Esophagus squamous epithelium (tissue), 4 donors: ENCODE results near the gene SETBP1.

ENCODE experiments used
- POLR2A ChIP-seq, 4 donors: fragments of 450-650 bp; IDR thresholded peaks; one replicate each; pipeline ENCODE4 v1.6.1; 2017; ENCODE audit warnings: antibody characterized with exemption in 4 of 4, mild to moderate bottlenecking in 4 of 4, moderate library complexity in 3 of 4
- TF ChIP-seq, protein P1 (sequence below), 6 experiments: fragments of 450-650 bp in 4 of 6; fragments of 200-600 bp in 2 of 6; sonication (generic) in 2 of 6; IDR thresholded peaks; one replicate each; pipeline ENCODE4 v1.5.1; 2016 to 2019; ENCODE audit warnings: antibody characterized with exemption in 6 of 6, mild to moderate bottlenecking in 4 of 6, moderate library complexity in 4 of 6

- TF ChIP-seq, protein P1, sequence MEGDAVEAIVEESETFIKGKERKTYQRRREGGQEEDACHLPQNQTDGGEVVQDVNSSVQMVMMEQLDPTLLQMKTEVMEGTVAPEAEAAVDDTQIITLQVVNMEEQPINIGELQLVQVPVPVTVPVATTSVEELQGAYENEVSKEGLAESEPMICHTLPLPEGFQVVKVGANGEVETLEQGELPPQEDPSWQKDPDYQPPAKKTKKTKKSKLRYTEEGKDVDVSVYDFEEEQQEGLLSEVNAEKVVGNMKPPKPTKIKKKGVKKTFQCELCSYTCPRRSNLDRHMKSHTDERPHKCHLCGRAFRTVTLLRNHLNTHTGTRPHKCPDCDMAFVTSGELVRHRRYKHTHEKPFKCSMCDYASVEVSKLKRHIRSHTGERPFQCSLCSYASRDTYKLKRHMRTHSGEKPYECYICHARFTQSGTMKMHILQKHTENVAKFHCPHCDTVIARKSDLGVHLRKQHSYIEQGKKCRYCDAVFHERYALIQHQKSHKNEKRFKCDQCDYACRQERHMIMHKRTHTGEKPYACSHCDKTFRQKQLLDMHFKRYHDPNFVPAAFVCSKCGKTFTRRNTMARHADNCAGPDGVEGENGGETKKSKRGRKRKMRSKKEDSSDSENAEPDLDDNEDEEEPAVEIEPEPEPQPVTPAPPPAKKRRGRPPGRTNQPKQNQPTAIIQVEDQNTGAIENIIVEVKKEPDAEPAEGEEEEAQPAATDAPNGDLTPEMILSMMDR (IDR thresholded peaks at IDR 0.05): no peak
- TF ChIP-seq POLR2A (IDR thresholded peaks at IDR 0.05): no peak
Measured at GRCh38 chr18:44778788-44779187, 98.1 kb downstream of the SETBP1 start.
